ENCODE results near the gene NLRP9. TPM values are rescaled to one million over a fixed set of nuclear protein-coding genes. Genes with fewer than 3 reads are reported as not detected.

Gene NLRP9
- total and polyA plus RNA-seq, 10 donors = not detected

DNA sequence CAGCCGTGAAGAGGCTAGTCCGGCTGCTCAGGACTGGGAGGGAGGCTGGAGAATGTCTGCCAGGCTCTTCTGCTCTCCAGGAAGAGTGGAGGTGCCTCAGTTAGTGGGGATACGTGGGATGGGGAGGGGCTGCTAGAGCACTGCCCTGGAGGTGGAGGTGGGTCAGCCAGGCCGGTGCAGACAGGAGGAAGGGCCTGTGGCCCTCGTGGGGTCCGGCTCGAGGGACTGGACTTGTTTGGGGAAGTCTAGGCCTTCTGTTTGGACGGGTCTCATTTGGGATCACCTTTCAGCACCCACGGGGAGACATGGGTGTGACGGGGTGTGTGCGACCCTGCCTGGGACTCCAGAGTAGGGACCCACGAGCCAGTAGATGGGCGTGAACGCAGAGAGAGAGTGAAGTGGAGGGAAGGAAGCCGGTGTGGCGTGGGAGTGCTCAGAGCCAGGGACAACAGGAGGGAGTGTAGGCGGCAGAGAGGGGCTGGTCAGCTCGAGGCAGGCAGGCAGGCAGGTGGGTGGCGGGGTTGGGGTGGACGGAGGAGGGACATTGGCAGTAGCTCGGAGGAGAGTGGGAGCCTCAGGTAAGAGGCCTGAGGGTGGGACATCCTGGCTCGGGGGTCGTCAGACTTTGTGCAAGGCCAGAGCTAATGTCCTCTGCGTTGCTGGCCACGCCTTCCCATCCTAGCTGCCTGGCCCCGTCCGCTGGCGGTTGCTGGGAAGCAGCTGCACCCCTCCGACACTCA is 51.7 kb downstream of the NLRP9 start:
- Histone ChIP-seq H3K27ac (no peak overlapping the region), H3K9me3 (no peaks in the 10 kb centered on the region), H3K4me1 (peaks cover 0 to 80% (median 36%) of the 10 kb centered on the region in 6 donors), H3K27me3 (replicated peaks in 1 of 7) (no peaks in the 10 kb centered on the region), H3K36me3 (peaks cover 0 to 100% (median 90%) of the 10 kb centered on the region in 6 donors), H3K4me3 (no peak overlapping the region)
- TF ChIP-seq POLR2AphosphoS5 (IDR thresholded peaks at IDR 0.05) = peak in 1 of 3 donors; percentile 15
- TF ChIP-seq, protein P1, sequence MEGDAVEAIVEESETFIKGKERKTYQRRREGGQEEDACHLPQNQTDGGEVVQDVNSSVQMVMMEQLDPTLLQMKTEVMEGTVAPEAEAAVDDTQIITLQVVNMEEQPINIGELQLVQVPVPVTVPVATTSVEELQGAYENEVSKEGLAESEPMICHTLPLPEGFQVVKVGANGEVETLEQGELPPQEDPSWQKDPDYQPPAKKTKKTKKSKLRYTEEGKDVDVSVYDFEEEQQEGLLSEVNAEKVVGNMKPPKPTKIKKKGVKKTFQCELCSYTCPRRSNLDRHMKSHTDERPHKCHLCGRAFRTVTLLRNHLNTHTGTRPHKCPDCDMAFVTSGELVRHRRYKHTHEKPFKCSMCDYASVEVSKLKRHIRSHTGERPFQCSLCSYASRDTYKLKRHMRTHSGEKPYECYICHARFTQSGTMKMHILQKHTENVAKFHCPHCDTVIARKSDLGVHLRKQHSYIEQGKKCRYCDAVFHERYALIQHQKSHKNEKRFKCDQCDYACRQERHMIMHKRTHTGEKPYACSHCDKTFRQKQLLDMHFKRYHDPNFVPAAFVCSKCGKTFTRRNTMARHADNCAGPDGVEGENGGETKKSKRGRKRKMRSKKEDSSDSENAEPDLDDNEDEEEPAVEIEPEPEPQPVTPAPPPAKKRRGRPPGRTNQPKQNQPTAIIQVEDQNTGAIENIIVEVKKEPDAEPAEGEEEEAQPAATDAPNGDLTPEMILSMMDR (IDR thresholded peaks at IDR 0.05 in 8 of 11, conservative IDR thresholded peaks at IDR 0.05 in 3 of 11) = no peak
- no peak for TF ChIP-seq POLR2A (IDR thresholded peaks at IDR 0.05)
- intact Hi-C loops (cut with DNase I; ENCODE audit: low total_unique reads) = no loop called here
- WGBS, 5 donors = 83 to 86% (median 83%) methylated on average over 28 to 29 of the region's 29 CpGs
- DNase-seq = peak; percentile 62

DNA sequence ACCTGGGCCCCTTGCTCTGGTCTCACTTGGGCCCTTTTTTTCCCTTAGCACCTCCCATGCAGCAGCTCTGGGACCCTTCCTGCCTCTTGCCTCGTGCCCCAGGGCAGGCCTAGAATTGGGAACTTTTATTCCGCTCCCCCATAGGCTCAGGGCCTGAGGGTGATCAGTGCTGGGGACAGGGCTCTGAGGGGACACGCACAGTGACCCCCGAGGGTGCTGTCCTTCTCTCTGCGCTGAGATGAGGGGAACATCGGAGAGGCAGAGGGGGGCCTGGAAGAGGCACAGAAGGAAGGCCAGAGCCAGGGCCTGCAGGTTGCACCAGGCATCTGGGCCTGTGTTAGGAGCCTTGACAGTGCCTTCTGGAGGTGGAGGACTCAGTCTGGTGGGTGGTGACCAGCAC is 52.4 kb downstream of the NLRP9 start:
- Histone ChIP-seq H3K4me3 (no peak overlapping the region), H3K27ac (no peak overlapping the region)
- TF ChIP-seq POLR2AphosphoS5 (IDR thresholded peaks at IDR 0.05) (no peak), POLR2A (IDR thresholded peaks at IDR 0.05) (no peak)
- TF ChIP-seq, protein P1 (IDR thresholded peaks at IDR 0.05 in 8 of 11, conservative IDR thresholded peaks at IDR 0.05 in 3 of 11) = no peak

DNA sequence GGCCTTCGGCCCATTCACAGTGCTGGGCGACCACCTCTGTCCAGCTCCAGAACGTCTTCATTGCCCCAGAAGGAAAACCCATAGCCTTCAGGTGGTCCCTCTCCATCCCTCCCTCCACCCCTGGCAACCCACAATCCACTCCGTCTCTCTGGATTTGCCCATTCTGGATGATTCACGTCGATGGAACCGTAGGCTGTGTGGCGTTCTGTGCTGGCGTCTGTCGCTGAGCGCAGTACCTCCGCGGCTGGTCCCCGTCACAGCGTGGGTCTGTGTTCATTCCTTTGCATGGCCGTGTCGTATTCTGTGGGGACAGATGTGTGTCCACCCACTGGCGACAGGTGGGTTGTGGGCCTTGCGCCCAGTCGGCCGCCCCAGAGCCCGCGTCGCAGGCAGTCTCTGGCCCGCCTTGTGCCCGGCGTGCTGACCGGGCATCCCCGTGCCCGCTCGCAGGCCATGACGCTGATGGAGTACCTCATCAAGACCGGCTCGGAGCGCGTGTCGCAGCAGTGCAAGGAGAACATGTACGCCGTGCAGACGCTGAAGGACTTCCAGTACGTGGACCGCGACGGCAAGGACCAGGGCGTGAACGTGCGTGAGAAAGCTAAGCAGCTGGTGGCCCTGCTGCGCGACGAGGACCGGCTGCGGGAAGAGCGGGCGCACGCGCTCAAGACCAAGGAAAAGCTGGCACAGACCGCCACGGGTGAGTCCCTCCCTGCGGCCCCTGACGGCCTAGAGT is 53.1 kb downstream of the NLRP9 start:
- Histone ChIP-seq H3K4me1 (peaks cover 9 to 94% (median 50%) of the 10 kb centered on the region in 6 donors), H3K27ac (no peak overlapping the region), H3K9me3 (no peaks in the 10 kb centered on the region), H3K36me3 (peaks cover 0 to 100% (median 90%) of the 10 kb centered on the region in 6 donors), H3K4me3 (no peak overlapping the region), H3K27me3 (replicated peaks in 1 of 7) (no peaks in the 10 kb centered on the region)
- peak; percentile 73 for DNase-seq
- WGBS, 5 donors = 95 to 97% (median 96%) methylated on average over 42 to 60 of the region's 60 CpGs
- intact Hi-C loops (cut with DNase I; ENCODE audit: low total_unique reads) = no loop called here
- TF ChIP-seq, protein P1 (IDR thresholded peaks at IDR 0.05 in 8 of 11, conservative IDR thresholded peaks at IDR 0.05 in 3 of 11) = no peak
- TF ChIP-seq POLR2A (IDR thresholded peaks at IDR 0.05) (no peak), POLR2AphosphoS5 (IDR thresholded peaks at IDR 0.05) (peak in 2 of 3 donors; percentile 25 to 66)

More for the DNA sequence above, 52.4 kb downstream of the NLRP9 start:
- DNase-seq = peak; percentile 38
- Histone ChIP-seq H3K27me3 (replicated peaks in 1 of 7) (no peaks in the 10 kb centered on the region), H3K4me1 (peaks cover 3 to 87% (median 43%) of the 10 kb centered on the region in 6 donors), H3K9me3 (no peaks in the 10 kb centered on the region), H3K36me3 (peaks cover 0 to 100% (median 90%) of the 10 kb centered on the region in 6 donors)
- intact Hi-C loops (cut with DNase I; ENCODE audit: low total_unique reads) = no loop called here
- WGBS, 5 donors = 92 to 98% (median 96%) methylated on average over 6 of the region's 6 CpGs

Measured in spleen (tissue), 11 donors.